Stimulated activated CD4-positive, alpha-beta T cell treated with anti-CD3 and anti-CD28 coated beads, Interleukin-12 subunit alpha, Interleukin-12 subunit beta, amount 100 ng/mL, for 24 hours (primary cell): ENCODE measurements around the gene CADM2.
"Not testable (repeated sequence)": the region's sequence is repeated elsewhere in the genome, so short reads cannot be mapped to it uniquely, and the experiment has no call there.

ENCODE experiments used
- DNase-seq, 2 experiments: peaks; one replicate each; pipeline ENCODE4 v3.0.0-alpha.2; 2020; ENCODE audit warnings: low read depth in 2 of 2

Gene CADM2

DNA sequence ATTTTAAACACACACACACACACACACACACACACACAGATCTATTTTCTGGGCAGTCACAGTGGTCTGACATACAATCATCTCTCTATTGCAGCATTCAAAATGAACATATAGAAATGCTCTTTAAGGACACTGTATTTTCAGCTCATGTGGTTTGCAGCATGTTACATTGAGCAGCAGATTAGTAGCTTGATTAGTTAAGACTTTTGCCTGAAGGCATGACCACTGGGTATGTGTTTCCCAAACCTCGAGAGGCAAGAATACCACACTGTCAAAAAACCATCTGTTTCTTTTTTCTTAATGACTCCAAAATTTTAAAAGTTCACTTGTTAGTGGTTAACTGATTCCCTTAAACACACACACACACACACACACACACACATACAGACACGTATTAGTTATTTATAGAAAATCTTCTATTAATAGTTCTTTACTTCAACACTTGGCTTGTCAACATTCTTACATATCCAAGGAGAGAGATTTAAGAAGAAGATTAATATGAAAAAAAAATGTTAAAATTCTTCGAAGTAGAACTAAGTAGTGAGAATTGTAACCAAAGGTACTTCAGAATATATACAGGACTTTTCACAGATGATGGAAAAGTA lies 518.2 kb downstream of the CADM2 start:
- DNase-seq = no peak

DNA sequence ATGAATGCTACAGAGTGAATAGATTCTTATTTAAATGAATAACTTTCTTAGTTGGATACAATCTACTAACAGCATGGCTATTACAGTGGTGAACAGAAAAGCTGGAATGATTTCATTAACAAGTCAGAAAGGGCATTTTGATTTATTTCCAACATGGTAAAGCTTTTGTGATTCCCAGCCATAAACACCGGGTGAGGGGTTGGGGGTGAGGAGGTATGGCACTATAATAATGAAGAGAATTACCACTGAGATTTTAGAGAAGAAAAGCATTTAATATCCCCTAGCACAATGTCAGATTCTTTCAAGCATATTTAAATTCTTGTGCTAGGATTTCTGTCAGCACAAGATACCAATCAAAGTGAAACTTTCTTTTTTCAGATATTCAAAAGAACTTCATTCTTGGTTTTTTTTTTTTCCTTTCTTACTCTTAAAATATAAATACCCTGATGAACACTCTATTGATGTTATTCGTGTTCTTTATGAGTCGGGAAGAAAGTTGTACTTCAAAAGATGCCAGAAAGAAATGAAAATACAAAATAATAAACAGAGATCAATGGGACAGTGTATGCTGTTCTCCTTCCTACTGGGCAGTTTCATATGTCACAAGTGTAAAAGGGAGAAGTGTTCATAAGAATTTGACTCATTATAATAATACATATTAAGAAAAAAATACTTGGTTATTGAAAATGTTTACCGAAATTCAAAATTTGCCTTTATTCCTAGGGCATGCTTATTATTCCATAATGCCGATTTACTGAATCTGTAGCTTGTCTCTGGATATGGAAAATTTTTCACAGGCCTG lies 522.8 kb downstream of the CADM2 start:
- DNase-seq = no peak

DNA sequence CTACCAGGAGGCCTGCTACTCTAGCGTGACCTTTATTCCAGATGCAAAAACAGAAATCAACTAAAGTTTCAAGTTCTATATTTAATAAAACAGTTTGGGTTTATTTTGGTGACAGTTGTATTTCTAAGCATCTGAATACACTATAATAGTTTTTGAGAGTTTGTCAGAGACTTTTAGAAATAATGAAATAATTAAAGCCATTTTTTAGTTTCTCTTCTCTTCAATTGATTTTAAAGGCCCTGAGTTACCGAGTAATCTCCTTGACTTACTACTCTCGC lies 523.4 kb downstream of the CADM2 start:
- DNase-seq = no peak

DNA sequence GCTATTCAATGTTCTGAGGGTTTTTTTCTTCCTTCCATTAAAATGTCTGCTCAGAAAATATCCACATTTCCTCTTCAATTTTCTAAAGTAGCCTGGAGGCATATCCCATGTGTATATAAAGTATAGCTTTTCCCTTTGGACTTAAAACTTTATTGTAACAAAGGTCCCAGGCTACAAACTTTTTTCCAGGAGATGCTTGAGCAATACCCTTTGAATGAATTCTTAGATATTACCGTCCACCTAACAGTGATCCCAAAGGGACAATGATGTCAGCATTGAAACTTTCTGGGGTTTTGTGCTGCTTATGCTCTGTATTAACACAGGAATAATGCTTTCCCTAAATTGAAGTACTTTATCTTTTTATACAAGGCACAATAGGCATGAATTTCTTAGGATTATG lies 525.2 kb downstream of the CADM2 start:
- no peak for DNase-seq

DNA sequence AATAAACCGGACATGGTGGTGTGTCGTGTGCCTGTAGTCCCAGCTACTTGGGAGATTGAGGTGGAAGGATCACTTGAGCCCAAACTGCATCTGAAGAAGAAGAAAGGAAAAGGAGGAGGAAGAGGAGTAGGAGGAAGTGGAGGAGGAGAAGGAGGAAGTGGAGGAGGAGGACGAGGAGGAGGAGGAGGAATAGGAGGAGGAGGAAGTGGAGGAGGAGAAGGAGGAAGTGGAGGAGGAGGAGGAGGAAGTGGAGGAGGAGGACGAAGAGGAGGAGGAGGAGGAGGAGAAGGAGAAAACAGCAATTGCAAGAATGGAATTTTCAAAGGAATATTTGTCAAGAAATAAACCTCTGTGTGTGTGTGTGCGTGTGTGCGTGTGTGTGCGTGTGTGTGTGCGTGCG lies 528.6 kb downstream of the CADM2 start:
- DNase-seq = no peak

DNA sequence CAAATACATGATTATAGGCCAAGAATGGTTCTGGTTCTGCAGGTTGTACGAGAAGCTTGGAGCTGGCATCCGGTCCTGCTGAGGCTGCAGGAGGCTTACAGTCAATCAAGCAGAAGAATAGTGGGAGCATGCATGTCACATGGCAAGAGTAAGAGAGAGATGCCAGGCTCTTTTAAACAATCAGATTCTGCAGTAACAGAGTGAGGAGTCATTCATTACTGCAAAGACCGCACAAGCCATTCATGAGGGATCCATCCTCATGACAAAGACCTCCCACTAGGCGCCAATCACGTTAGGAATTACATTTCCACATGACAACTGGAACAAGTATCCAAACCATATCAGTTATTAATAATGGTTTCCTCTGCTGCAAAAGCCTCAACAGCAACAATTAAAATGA lies 536.8 kb downstream of the CADM2 start:
- no peak for DNase-seq

DNA sequence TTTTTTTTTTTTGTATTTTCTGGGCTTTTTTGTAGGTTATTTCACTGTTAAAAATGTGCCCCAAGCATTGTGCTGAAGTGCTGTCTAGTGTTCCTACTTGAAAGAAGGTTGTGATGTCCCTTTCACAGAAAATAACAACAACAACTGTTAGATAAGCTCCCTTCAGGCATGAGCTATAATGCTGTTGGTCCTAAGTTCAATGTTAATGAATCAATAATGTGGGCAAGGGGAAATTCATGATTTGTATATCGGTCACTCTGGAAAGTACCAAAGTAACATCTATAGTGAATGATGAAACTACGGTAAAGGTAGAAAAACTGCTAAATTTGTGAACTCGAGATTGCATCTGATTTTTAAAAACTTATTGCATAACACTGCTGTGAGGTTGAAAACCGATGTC lies 539.4 kb downstream of the CADM2 start:
- DNase-seq = no peak

DNA sequence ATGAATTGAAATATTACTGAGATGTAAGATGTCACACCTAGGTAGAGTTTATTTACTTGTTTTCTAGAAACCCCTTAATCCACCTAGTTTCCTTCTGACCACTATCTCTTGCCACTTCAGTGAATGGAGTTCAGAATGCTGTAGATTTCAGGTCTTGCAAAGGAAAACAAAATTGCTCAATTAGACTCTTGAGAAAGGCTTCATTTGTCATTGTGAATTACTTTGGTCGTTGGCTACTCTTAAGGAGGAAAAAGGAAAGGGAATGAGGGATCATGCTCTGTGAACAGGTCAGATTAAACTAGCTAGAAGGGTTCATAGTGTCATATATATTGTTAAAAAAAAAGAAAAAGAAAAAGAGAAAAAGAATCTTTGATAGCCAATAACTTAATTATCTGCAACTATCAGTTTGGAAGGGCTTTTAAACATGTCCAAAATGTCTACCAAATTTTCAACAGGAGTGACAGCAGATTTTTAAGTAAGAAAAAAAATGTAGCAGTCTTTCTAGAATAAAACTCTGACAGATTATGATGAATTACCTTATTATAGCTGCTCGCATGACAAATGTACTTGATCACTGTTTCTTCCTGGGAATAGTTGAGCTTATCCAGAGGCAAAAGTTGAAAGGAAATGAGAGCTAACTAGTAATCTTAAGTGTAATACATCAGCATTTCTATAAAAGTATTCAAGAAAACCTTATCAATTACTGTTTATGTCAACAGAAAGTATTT lies 543.5 kb downstream of the CADM2 start:
- DNase-seq = no peak

DNA sequence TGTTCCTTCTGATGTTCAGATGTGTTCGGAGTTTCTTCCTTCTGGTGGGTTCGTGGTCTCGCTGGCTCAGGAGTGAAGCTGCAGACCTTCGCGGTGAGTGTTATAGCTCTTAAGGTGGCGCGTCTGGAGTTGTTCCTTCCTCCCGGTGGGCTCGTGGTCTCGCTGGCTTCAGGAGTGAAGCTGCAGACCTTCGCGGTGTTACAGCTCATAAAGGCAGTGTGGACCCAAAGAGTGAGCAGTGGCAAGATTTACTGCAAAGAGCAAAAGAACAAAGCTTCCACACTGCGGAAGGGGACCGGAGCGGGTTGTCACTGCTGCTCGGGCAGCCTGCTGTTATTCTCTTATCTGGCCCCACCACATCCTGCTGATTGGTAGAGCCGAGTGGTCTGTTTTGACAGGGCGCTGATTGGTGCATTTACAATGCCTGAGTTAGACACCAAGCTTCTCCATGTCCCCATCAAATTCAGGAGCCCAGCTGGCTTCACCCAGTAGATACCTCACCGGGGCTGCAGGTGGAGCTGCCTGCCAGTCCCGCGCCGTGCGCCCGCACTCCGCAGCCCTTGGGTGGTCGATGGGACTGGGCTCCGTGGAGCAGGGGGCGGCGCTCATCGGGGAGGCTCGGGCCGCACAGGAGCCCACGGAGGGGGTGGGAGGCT lies 545.5 kb downstream of the CADM2 start:
- not testable (repeated sequence) for DNase-seq

DNA sequence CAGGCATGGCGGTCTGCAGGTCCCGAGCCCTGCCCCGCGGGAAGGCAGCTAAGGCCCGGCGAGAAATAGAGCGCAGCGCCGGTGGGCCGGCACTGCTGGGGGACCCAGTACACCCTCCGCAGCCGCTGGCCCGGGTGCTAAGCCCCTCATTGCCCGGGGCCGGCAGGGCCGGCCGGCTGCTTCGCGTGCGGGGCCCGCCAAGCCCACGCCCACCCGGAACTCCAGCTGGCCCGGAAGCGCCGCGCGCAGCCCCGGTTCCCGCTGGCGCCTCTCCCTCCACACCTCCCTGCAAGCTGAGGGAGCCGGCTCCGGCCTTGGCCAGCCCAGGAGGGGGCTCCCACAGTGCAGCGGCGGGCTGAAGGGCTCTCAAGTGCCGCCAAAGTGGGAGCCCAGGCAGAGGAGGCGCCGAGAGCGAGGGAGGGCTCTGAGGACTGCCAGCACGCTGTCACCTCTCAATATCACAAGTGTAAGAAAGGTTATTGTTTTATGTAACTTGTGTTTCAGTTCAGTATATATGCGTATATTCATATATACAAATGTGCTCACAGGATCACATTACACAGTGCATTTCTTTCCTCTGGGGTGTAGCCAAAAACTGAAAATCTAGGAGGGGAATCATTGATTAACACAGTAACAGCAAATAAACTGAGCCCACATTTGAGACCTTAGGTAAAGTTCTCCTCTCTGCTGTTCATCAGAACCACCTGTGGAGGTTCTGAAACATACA lies 546.2 kb downstream of the CADM2 start:
- not testable (repeated sequence) for DNase-seq

DNA sequence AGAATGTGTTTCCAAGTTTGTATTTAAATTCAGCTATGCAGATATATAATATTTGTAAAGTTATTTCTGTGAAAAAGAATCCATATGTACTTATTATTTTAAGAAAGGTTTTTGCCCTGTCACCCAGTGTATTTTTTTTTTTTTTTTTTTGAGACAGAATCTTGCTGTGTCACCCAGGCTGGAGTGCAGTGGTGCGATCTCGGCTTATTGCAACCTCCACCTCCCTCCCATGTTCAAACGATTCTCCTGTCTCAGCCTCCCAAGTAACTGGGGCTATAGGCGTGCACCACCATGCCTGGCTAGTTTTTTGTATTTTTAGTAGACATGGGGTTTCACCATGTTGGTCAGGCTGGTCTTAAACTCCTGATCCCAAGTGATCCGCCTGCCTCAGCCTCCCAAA lies 548.3 kb downstream of the CADM2 start:
- not testable (repeated sequence) for DNase-seq

DNA sequence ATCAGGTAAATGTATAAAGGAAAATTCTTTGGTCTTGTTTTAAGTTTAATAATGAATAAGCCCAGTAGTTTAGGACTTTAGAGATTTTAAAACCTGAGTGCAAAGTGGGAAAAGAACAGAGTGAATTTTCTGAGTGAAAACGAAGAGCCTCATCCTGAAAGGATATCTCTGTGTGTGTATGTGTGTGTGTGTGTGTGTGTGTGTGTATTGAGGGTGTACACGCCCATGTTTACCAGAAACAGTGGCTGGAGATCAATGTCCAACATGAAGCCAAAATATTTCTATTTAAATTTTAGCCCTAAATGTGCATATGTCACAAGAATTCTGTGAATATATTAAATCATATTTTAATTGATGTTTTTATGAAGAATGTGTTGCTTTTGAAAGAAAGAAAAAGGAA lies 549.9 kb downstream of the CADM2 start:
- no peak for DNase-seq

DNA sequence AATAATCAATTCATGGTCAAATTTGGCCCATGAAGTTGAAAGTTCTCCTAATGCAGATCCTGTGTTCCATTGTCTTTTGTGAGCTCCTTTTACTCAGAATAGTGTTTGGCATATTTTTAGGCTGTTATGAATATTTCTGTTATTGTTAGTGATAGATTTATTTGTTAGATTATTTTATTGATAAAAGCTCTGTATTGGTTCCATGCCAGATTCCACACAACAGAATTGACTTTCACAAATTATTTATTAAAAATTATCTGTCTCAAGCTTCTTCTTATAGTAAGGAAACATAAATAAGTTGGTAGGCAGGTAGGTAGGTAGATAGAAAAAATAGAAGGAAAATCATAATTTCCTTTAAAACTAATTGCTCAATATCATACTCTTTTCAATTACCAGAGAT lies 557.4 kb downstream of the CADM2 start:
- no peak for DNase-seq

DNA sequence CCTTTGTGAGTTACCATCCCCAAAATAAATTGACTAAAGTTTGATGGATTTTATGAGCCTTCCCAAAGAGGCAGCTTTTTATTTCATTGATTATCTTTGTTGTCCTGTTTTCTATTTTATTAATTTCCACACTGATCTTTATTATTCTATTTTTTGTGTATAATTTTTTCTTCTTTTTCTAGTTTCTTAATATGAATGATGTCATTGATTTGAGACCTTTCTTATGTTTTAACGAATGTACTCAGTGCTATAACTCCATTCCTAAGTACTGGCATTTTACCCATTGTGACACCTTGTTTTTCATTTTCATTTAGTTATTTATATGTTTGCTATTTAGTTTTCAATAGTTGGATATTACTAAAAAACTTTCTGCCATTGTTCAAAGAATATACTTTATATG lies 565.3 kb downstream of the CADM2 start:
- no peak for DNase-seq

DNA sequence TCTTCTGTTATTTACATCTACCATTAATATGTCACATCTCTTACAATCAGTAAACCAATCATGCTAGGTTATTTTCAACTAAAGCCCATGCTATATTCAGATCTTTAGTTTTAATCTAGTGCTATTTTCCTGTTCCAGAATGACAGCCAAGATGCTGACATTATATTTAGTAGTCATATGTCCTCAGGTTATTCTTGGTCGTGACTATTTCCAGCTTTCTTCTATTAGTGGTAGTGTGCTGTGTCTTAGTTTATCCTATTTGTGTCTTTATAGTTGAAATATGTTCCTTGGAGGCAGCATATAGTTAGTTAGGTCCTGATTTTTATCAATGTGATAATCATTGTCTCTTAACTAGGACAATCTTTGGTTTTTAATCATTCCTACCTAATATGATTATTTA lies 566.5 kb downstream of the CADM2 start:
- no peak for DNase-seq

DNA sequence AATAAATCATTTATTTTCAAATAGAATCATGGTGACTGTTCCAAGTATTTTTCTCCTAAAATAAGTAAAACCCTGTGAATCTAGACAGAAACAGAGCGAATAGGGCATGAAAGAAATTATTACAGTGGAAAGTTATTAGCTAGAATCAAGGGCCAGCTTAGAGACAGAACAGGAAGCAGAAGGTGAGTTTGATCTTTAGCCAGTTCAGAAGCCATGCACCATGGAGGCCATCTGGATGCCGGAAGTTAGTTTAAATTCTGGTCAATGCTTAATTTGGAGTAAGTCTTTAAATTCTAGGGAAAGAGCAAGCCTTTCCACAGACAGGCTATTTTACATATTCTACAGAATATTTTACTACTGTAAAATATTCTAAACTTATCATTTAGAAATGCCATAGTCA lies 574.8 kb downstream of the CADM2 start:
- no peak for DNase-seq

DNA sequence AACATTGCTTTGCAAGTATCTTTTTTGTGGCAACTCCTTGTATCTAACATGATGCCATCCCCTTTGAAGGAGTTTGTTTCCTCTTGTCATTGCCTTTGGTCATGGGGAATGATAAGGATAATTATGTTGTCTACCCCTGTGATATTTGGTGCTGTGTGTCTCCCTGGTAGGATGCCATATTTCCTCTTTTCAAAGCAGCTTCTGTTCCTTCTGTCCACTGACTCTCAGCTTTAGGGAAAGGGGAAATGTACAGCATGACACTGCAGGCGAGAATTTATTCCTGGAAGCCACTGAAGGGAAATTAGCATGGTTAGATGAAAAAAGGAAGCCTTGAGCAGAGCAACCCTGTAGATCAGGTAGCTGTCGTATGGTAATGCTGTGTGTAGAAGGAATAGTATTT lies 576.7 kb downstream of the CADM2 start:
- DNase-seq = no peak

DNA sequence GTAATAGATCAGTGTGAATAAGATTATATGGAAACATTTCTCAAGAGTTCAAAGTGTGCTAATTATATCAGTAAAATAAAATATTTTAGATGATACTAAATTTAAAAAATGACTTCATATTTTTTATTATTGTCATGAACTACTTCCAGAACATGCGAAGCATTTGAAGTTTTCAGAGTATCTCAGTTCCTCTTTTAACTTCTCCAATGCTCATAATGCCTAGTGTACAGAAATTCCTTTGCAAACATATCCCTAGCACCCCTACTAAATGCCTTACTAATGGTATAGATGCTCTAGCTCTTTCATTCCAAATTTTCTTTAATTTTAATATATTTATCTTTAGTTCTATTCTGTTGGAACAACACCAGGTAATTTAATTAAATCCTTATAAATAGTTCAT lies 580.4 kb downstream of the CADM2 start:
- DNase-seq = no peak

DNA sequence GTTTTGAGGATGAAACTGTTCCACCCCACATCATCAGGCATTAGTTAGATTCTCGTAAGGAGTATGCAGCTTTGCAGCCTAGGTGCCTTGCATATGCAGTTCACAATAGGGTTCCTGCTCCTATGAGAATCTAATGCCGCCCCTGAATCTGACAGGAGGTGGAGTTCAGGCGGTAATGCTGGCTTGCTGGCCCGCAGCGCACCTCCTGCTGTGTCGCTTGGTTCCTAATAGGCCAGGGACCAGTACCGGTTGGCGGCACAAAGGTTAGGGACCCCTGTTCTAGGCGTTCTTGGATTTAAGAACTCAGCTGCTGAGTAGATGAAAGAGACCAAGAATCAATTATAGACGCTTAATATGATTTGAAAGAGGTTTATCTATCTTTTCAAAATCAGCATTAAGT lies 595.4 kb downstream of the CADM2 start:
- no peak for DNase-seq

DNA sequence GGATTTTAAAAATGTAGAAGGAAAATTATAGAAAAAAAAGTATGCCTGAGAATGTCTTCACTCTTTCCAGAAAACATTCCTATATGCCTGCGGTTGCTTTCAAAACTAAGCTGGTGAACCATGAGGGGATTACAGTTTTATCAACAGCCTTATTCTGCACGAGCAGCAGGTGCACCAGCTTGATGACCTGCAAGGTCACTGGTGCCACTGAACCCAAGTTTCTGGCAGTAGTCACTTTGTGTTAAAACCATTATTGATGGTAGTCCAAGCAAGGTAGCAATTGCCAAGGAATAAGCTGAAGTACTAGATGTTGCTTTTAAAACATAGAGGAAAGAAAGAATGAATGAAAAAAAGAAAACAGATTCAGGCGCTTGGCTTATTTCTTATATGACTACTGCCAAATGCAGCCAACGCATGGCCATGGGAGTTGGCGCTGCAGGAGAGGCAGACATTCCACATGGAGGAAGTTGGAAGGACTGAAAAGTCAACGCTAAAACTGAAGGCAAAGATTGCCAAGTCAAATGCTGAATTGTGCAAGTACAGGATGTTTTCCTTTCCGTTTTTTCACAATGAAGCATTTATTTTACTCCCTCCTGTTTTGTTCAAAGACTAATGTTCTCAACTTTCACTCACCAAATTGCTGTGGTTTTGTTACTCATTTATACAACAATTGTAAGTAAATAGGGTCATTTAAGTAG lies 601.4 kb downstream of the CADM2 start:
- DNase-seq = no peak

DNA sequence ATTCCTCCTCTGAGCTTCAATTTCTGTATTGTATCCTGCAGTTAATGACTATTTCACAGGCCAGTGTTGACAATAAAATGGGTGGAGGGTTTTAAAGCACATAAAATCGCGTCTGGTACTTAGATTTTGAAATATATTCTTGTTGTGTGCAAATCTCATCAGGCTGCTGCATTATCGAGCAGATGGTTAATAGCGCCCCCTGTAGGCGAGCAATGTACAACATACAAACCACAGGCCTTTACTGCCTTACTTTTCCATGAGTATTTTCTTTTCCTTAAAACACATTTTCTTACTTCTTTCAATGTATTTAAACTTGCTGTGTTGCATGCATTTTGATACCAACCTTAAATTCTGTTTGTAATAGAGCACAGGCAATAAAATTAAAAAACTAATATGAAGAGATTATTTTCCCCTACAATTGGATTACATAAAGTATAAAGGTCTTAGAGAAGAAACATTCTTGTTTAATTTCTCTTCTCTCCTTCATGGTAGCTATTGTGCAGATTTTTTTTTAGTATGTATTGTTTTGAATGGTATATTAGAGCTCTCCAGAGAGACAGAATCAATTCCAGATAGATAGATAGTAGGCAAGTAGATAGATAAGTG lies 608.4 kb downstream of the CADM2 start:
- DNase-seq = peak in 1 of 2 experiments; percentile 3
